ENCODE results near the gene SPTBN4.

DNA sequence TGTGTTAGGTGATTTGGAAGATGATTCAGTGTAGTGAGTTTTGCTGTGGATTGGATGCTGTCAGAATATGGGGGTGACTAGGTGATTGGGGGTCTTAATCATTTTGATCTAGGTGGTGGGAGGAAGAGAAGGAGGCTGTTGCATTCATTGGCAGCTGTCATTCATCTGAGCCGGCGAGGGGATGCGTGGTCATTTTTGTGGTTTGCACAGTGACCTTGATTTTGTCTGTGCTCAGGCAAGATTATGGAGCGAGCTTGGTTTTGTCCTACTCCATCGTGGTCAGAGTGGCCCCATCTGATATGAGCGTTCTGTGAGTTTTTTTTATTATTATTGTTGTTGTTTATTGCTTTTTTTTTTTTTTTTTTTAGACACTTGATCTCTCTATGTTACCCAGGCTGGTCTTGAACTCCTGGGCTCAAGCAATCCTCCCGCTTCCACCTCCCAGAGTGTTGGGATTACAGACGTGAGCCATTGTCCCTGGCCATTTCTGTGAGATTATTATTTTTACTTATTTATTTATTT lies 42.0 kb downstream of the SPTBN4 start:
- TF ChIP-seq CTCF (IDR thresholded peaks at IDR 0.05): no peak
- no peak for TF ChIP-seq POLR2A (IDR thresholded peaks at IDR 0.05)
- TF ChIP-seq EP300 (IDR thresholded peaks at IDR 0.05): no peak
- no peak for TF ChIP-seq POLR2AphosphoS5 (IDR thresholded peaks at IDR 0.05)

All from upper lobe of left lung (tissue), 4 donors.